GM21526 (cell line): ENCODE measurements around the gene RUNX2.
A peak's percentile ranks its signal among the peaks of the same experiment; 100 is the strongest.

Experiments used
- ATAC-seq: cut with Tn5 transposase; IDR thresholded peaks from one replicate; pipeline ENCODE4 v1.9.1; 2021; ENCODE audit warnings: moderate library complexity; ENCODE audit not compliant: unreplicated experiment, low FRiP score

RUNX2 gene

DNA sequence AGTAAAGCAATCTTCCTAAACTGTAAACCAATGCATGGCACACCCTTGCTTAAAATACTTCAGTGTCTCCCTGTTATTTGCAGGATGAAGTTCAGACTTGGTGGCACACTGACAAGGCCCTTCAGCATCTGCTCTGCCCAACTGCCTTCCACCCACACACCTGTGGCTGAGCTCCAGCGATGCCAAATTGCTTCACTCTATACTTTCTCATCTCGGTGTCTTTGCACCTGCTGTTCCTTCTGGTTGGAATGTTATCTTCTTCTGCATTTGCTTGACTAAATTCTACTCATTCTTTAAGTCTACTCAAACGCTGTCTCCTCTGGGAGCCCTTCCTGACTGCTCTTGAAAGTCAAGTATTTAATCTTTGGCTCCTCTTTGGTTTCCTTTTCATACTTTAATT lies 149.7 kb downstream of the RUNX2 start:
- no peak for ATAC-seq

DNA sequence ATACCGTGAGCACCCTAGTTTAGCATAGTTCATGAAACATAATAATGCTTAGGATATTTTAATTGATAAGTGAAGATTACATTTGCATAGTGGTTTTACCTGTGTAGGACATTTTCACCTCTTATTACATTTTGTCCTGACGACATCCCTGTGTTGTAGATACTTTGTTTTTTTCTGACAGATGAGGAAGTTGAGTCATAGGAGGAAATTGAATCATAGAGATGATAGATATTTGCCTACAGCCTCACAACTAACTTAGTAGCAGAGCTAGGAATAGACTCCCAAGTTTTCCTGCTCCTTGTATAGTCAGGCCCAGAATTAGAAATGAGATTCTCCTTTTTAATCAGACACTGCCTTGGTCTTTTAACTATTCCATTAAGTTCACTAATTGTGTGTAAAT lies 150.1 kb downstream of the RUNX2 start:
- no peak for ATAC-seq

GRCh38 chr6:45479834-45480751 lies 152.0 kb downstream of the RUNX2 start:
- peak; percentile 85 for ATAC-seq

- ATAC-seq: no peak
Measured at GRCh38 chr6:45480752-45481415, 152.8 kb downstream of the RUNX2 start.

- no peak for ATAC-seq
Measured at GRCh38 chr6:45483021-45483420, 154.9 kb downstream of the RUNX2 start.

GRCh38 chr6:45483501-45483900 lies 155.4 kb downstream of the RUNX2 start:
- no peak for ATAC-seq

DNA sequence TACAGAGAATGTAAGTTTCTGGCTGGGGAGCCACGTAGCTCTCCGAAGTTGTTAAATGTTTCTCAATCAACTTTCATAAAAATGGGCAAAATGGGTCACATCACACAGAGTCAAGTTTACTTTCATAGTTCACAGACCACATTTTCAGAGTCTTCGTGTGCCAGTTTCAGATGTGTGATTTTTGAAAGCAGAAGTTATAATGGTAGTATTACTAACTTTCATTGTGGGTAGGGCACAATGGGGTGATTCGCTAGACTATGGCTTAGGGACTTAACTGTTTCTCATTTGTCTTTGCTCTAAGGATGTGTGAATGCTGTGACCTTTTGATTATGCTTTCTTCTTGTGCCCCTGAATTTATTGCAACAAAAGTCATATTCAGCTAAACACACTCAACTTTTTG lies 158.6 kb downstream of the RUNX2 start:
- no peak for ATAC-seq

DNA sequence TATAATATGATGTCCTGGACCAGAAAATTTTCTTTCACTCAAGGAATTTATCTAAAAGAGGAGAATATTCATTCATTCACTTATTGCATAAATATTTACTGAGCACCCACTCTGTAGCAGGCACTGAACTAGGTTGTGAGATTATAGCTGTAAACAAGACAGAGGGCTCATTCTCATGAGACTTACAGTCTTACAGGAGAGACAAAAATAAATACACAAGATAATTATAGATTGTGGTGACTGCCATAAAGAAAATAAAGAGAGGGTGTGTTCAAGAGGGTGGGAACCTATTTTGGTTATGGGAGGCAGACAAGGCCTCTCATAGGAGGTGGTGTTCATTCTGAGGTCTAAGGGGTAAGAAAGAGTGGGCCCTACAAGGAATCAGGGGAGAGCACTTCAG lies 159.5 kb downstream of the RUNX2 start:
- ATAC-seq: no peak

- ATAC-seq: no peak
Measured at GRCh38 chr6:45488269-45488668, 160.1 kb downstream of the RUNX2 start.

DNA sequence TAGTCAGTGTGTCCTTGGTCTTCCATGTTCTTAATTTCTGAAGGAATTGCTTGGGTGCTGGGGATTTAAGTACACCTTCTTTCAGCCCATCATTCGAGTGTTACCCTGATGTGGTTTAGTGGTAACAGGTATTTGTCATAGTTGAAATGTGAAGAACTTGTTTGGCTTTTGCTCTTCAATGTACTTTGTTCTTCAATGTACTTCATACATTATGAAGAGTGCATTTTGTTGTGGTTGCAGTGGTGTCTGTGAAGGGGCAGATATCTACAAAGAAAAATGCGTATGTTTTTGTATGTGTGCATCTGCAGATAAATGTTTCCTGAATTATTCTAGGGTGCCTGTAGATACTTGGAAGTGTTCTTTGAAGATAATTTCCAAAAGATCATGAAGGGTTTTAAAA lies 160.8 kb downstream of the RUNX2 start:
- ATAC-seq: no peak

- no peak for ATAC-seq
Measured at GRCh38 chr6:45491048-45491735, 163.1 kb downstream of the RUNX2 start.

DNA sequence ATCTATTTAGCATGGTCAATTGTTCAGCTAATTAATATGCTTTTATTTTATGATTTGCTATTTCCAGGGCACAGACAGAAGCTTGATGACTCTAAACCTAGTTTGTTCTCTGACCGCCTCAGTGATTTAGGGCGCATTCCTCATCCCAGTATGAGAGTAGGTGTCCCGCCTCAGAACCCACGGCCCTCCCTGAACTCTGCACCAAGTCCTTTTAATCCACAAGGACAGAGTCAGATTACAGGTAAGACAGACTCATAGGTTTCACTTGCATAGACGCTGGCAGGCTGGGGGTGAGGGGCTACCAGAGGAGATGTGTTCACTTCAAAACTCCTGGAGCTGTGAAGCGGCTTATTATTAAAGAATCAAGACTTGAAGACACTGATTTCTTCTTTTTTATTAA lies 163.7 kb downstream of the RUNX2 start:
- no peak for ATAC-seq

DNA sequence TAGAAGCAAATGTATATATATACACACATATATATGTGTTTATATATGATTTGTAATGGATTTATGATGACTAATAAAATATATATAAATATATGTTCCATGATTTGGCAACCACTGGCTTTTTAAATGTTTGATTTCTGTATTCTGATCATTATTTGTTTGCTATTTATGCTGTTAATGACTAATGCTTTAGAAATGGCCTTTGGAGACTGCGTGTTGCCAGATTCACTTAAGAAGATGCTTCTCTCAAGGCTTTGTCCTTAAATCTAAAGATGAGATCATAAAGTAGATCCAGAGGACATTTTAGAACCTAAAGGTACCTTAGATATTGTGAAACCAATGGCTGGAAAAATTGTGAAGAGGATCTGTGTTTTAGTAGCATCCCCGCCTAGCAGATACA lies 165.6 kb downstream of the RUNX2 start:
- no peak for ATAC-seq

DNA sequence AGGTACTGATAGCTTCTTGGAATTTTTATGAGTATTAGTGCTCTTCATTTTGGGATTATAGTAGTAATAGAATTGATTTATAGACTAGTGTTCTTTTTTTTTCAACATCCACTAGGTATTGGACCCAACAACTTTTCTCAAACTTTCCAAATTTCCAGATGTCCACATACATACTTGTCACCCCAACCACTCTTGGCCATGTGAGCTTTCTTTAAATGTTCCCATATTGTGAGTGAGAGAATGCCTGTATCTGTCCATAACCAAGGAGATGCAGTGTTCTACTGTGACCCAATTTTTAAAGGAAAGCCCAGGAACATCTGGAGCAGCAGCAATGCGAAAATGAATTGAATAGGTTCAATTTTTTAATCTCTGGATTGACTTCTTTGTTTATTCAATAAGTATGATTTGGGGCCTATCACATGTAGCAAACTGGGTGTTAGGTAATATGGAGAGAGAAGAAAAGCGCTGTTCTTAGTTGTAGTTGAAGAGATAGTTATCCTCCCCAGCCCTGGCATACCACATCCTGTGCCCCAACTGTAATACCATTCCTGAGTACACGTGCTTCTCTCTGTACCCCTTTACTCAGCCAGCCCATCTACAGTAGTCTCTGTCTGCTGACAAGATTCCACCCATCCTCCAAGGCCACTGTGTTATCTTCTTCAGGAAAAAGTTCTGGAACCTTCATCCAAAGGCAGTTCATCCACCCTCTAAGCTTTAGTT lies 166.4 kb downstream of the RUNX2 start:
- ATAC-seq: no peak

GRCh38 chr6:45495429-45496084 lies 167.4 kb downstream of the RUNX2 start:
- no peak for ATAC-seq

DNA sequence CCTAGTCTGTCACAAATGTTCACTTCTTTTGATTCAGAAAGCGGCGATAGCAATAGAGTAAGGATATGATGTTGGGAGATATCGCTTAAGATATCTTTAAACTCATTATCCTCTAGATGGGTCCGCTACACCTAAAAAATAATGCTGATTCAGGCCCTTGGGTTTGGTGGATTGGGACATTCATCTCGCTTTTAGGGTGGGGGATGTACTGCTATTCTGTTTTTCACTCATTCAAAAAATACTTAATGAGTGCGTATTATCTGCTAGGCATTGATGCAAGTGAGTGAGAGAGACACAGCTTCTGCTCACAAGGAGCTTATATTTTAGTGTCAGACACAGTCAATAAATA lies 167.9 kb downstream of the RUNX2 start:
- ATAC-seq: no peak

- ATAC-seq: no peak
Measured at GRCh38 chr6:45498591-45498990, 170.5 kb downstream of the RUNX2 start.

- no peak for ATAC-seq
Measured at GRCh38 chr6:45500924-45501816, 173.0 kb downstream of the RUNX2 start.

DNA sequence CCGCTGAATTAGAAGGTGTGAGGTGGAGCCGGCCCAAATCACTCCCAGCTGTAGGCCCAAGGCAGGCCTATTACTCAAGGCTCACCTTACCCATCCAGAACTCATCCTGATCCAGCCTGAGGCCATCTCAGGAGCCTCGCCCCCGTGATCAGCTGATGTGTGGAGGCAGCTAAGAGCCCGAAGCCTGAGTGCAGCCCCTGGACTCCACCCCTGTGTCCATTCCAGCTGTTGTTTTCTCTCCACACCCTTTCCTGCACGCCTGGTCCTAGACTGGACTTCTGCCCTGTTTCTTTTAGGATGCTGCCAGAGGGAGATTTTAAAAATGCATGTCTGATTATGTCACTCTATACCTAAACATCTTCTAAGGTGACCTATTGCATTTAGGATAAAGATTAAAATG lies 174.3 kb downstream of the RUNX2 start:
- no peak for ATAC-seq
